Epidermal melanocyte (primary cell): ENCODE data around the gene CRY2.
"Not testable (repeated sequence)": the region's sequence is repeated elsewhere in the genome, so short reads cannot be mapped to it uniquely, and the experiment has no call there.

ENCODE experiments used
- DNase-seq: peaks from one replicate; pipeline ENCODE4 v3.0.0; 2011; ENCODE audit warnings: low spot score; ENCODE audit not compliant: insufficient read length

Gene CRY2

DNA sequence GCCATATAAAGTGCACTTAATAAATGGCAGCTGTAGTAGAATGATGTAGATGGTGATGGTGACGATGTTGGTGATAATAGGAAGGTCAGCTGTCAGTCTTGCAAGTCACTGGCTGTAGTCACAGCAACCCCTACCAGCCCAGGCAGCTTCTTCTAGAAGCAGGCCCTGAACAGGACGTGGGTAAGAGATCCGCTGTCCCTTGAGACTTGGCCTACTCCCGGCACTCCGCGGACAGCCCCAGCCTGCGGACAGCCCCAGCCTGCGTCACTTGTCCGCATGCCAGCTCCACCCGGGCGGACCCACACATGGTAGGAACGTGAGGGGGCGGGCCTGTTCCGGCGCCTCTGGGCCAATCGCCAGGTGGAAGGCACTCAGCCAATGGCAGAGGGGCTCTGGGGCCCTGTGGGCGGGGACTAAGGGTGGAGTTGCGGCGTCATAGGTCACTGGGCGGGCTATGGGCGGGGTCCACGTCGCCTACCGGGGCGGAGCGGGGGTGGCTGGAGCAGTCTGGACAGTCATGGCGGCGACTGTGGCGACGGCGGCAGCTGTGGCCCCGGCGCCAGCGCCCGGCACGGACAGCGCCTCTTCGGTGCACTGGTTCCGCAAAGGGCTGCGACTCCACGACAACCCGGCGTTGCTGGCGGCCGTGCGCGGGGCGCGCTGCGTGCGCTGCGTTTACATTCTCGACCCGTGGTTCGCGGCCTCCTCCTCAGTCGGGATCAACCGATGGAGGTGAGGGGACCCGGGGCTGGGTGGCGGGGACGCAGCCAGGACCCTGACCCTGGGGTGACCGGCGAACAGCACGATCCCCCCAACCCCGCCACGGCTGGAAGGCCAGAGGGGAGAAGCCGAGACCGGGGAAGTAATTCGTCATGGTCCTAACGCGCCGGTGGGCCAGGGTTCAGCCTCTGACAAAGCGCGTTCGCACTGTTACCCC, at the start of gene CRY2:
Gene CRY2 (plus strand): TSS at position 502 of the 937 bp plus-strand sequence. CDS start 16 bp downstream, at position 518.
- peak; percentile 87 for DNase-seq

DNA sequence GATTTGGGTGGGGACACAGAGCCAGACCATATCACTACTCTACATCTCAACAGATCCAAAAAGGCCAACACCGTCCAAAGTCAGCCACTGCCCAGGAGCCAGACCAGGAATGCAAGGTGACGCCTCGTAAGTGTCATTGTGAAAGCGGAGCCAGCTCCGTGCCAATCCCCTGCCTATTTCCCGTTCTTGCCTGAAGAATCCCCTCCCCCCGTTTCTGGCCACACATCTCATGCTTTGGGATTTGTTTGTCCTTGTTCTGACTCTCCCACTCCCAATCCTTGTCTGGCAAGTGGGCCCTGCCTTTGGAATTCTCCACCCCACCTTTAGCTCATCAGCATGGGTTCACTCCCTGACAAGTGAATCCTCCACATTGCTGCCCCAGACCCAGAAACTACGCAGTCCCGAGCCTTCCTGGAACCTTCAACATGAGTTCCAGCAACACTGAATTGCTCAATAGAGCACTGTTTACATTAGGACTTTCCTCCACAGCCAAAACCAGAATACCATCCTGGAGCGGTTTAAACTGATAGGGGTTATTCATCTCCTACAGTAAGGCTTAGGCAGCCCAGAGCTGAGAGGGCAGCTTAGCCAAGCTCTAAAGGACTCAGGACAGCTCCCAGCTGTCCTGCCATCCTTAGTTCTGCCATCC, 48.4 kb upstream of the CRY2 start:
- no peak for DNase-seq

- DNase-seq = no peak
Observed at GRCh38 chr11:45799562-45799961, 47.7 kb upstream of the CRY2 start.

- no peak for DNase-seq
Observed at GRCh38 chr11:45800261-45800660, 47.0 kb upstream of the CRY2 start.

GRCh38 chr11:45801723-45802315, 45.5 kb upstream of the CRY2 start:
- no peak for DNase-seq

GRCh38 chr11:45802531-45803317, 44.6 kb upstream of the CRY2 start:
- no peak for DNase-seq

- no peak for DNase-seq
Observed at GRCh38 chr11:45803971-45804760, 43.1 kb upstream of the CRY2 start.

DNA sequence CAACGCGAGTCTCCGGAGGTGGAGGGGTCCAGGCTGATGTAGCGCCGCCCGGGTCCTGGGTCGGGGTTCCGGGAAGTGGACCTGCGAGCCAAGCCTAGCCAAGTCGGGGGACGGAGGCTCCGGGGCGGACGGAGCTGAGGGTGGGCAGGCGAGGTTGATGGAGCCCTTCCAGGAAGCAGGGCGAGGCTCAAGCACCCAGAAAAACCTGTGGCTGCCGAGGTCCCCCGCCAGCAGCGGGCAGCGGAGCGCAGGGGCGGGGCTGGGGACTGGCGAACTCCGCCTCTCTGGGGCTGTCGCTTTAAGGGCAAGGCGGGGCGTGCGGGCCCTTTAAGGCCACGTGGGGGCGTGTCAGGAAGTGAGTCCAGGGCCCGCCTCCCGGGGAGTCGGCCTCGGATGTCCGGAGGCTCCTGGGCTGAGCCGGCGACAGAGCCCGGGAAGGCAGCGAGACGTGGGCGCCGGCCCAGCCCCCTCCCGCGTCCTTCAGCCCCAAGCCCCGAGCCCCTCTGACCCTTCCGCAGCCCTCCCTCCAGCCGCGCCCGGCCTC, 42.4 kb upstream of the CRY2 start, which contains the start of gene SLC35C1:
Gene SLC35C1 (plus strand): TSS at position 389 of the 544 bp plus-strand sequence. CDS start 653 bp downstream, outside the sequence.
- peak; percentile 88 for DNase-seq

- DNase-seq = no peak
Observed at GRCh38 chr11:45805305-45806071, 41.8 kb upstream of the CRY2 start.

- no peak for DNase-seq
Observed at GRCh38 chr11:45806072-45806933, 41.0 kb upstream of the CRY2 start.

DNA sequence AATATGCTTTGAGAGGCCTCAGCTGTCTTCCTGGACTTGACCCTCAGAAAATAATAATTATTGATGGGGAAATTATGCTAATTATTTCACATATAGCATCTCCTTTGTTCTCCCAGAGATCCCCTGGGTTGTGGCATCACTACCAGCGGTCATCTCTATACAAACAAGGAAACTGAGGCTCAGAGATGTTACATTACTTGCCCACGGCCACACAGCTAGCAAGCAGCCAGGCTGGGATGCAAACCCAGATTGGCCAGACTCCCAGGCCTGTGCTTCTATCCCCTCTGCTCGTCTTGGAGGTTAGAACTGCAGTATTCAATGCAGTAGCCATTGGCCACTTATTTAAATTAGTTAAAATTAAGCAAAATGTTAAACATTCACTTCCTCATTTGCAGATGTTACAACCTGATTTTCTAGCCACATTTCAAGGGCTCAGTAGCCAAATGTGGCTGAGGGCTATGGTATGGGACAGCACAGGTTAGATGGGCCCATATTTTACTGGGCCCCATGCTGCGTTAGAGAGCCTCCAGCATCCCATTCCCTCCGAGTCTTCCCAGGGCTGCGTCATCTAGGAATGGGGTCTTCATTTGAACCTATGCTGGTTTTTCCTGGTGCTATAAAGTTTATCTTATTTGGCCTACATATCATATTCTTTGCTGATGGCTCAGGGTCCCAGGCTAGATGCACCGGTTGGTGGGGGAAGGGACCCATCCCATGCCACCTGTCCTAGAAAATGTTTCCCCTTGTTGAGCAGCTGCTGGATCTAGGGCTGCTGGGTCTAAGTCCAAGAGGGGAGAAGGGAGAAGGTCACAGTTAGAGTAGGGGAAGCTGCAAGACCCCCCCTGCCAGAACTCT, 40.1 kb upstream of the CRY2 start:
- DNase-seq = no peak

DNA sequence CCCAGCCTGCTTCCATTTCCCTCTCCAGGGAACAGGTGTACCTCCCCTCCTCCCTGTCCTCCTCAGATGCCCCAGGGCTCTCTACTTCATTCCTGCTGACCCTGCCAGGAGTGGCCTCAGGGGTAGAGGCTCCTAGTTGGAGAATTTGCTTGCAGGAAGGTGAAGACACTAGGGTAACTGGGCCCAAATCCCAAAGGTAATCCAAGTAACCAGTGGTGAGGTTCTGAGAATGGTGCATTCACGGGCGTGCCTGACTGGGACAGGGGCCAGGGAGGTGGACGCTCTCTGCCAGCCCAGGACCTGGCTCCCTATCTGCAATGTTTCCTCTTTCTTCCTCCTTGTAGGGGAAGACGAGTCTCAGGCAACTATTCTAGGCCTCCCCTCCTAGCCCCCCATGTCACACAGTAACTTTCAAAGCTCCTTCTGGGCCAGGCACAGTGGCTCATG, 39.5 kb upstream of the CRY2 start:
- DNase-seq = no peak

DNA sequence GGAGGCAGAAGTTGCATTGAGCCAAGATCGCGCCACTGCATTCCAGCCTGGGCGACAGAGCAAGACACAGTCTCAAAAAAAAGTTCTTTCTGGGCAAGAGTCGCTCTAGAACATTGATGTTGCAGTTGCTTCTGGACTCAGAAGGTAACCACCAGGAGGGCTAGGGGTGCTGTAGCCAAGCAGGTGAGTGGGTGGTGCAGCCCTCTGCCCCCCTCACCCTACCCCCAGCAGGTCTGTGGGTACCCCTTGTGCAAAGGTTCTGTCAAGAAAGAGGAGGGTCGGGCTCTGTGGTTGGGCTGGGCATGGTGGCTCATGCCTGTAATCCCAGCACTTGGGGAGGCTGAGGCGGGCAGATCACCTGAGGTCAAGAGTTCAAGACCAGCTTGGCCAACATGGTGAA, 38.8 kb upstream of the CRY2 start:
- DNase-seq = not testable (repeated sequence)

GRCh38 chr11:45809456-45810395, 37.5 kb upstream of the CRY2 start:
- DNase-seq = no peak

GRCh38 chr11:45810431-45811108, 36.7 kb upstream of the CRY2 start:
- DNase-seq = no peak

DNA sequence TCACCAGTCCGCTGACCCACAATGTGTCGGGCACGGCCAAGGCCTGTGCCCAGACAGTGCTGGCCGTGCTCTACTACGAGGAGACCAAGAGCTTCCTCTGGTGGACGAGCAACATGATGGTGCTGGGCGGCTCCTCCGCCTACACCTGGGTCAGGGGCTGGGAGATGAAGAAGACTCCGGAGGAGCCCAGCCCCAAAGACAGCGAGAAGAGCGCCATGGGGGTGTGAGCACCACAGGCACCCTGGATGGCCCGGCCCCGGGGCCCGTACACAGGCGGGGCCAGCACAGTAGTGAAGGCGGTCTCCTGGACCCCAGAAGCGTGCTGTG, 36.2 kb upstream of the CRY2 start:
- DNase-seq = no peak
